Liver (tissue), 3 donors: ENCODE measurements around the gene TOGARAM2.

Experiments used
- ATF3 ChIP-seq: IDR thresholded peaks from 2 replicates; pipeline ENCODE4 v1.6.1; 2016; ENCODE audit warnings: antibody characterized with exemption
- CTCF ChIP-seq: fragments of 150-350 bp; IDR thresholded peaks from 2 replicates; pipeline ENCODE4 v1.5.1; 2017; ENCODE audit warnings: improper control_type of control experiment, low read depth, low read length; ENCODE audit not compliant: missing input control
- HNF4G ChIP-seq: IDR thresholded peaks from 2 replicates; pipeline ENCODE4 v1.6.1; 2016; ENCODE audit warnings: antibody characterized with exemption
- RAD21 ChIP-seq, 2 donors: IDR thresholded peaks; 2 replicates each; pipeline ENCODE4 v1.6.1; 2016; ENCODE audit warnings: antibody characterized with exemption in 2 of 2, mild to moderate bottlenecking in 2 of 2
- TAF1 ChIP-seq: conservative IDR thresholded peaks from 2 replicates; pipeline ENCODE4 v1.6.1; 2016; ENCODE audit warnings: antibody characterized with exemption, mild to moderate bottlenecking
- YY1 ChIP-seq: IDR thresholded peaks from 2 replicates; pipeline ENCODE4 v1.6.1; 2016; ENCODE audit warnings: antibody characterized with exemption, mild to moderate bottlenecking
- donor health status: healthy.
- donor health status: healthy.

- TF ChIP-seq CTCF (no peak), HNF4G (no peak), TAF1 (no peak), RAD21 (IDR thresholded peaks at IDR 0.05) (no peak), YY1 (no peak), ATF3 (no peak)
These were observed 80.1 kb downstream of the TOGARAM2 start for GRCh38 chr2:29061176-29061575.
